HT1080 (cell line): ENCODE measurements around the gene HEPACAM. TPM values are rescaled to one million over a fixed set of nuclear protein-coding genes. Genes with fewer than 3 reads are reported as not detected.

ENCODE experiments used
- DNase-seq: peaks from one replicate; pipeline ENCODE4 v3.0.0-alpha.2; 2015; ENCODE audit warnings: low read depth
- total RNA-seq: library from RNA; depleted of rRNA; stranded (reverse); fragments of >200 nt; shearing (Covaris generic); gene quantifications from 2 replicates; pipeline ENCODE4 v1.2.3, GENCODE V29; 2014

HEPACAM gene
- total RNA-seq, 1 experiment from 2014 or later, result 0.29 TPM

DNA sequence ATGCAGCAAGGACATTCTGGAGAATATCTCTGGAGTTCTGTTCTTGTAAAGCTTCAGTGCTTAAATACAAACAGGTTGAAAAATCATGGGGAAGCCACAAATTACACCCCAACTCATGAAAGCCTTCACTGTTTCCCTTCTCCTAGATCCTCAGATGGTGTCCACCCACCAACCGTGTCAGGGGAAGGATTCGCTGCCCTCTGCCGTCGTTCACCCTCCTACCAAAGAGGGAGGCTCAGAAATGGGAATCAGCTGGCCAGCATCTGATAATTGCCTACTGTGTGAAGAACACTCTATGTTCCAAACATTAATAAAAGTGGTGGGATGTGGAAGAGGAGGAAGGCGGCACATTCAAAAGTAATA is 7.4 kb upstream of the HEPACAM start:
- no peak for DNase-seq

DNA sequence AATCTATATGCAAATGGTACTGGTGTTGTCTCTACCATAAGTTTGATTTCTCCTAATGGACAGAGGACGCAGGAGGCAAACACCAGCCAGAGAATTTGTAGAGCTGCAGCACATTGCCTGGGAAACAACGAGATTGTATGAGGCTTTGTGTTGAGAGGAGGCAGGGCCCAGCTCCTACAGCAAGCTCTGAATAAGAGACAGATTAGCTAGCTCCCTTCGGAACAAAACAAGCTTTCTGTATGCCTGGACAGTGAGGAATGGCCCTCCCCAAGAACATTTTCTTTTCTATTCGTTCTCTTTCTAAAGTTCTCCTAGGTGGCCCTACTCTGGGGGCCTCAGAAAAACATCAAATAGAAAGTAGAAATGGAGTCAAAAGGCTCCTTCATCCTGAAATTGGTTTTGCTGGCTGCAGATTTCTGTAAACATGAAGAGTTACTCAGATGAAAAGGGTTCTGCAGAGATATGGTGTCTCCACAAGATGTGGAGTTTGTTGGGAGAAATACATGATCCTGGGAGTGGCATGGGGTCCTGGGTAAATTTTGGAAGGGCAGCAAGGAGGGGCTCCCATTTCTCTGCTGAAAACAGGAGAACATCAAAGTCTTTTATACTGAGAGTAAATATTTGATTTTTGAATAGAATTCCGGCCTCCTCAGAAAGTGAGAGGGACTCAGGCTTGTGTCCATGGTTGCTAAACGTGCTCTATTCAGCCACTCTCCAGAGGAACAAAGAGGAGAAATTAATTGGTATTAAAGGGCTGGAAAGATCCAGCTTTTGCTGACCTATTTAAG is 6.8 kb upstream of the HEPACAM start:
- DNase-seq, result no peak

DNA sequence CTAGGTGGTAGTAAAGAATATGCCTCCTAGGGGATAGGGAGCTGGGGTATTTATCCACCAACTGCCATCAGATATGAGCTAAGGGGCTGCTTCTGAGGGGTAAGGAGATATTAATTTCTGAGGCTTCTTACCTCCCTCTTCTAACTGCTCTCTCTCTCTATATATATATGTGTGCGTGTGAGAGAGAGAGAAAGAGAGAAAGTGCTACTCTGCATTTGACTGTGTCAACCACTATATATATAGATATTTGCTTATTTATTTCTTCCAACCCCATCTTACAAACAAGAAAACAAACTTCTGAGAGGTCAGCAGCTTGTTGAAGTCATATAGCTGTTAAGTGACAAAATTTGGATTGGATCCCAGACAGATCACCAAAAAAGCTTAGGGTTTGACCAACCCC is 5.9 kb upstream of the HEPACAM start:
- no peak for DNase-seq

DNA sequence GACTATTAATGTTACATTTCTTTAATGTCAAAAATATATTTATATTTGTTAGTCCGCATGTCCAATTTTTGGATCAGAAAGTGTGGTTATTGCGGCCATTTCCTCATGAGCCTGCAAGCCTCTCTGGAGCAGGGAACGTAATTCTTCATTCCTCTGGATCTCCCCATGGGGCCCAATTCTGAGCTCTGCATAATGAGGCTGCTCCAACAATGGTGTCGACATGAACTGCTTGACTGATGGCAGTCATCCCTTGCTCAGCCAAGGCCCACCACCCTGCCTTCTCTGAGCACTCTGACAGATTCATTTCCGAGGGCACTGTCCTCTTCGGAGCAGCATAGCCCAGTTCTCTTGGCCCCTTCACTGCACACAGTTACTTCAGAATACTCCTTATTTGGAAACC is 3.1 kb upstream of the HEPACAM start:
- no peak for DNase-seq

DNA sequence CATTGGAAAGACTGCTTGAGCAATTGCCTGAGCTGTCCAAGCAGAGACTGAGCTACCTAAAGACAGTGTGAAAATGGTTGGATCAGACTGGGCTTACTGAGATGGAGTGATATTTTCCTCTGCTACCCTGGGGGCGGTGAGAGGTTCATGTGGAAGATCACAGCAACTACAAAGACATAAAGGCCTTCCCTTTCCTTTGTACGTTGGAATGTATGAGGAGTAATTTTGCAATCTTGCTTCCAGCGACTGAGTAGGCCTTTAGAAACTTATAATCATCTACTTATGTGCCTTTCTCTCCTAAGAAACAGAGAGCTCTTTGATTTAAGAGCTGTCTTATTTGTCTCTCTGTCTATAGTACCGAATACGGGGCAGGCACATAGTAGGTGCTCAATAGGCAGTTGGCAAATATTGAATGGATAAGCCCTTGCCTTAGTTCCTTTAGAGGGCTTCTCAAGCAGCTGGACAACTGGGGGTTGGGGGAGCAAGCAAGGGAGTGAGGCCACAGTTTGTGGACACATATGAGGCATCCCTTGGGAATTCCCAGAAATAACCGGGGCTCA is 2.4 kb upstream of the HEPACAM start:
- DNase-seq, result no peak

DNA sequence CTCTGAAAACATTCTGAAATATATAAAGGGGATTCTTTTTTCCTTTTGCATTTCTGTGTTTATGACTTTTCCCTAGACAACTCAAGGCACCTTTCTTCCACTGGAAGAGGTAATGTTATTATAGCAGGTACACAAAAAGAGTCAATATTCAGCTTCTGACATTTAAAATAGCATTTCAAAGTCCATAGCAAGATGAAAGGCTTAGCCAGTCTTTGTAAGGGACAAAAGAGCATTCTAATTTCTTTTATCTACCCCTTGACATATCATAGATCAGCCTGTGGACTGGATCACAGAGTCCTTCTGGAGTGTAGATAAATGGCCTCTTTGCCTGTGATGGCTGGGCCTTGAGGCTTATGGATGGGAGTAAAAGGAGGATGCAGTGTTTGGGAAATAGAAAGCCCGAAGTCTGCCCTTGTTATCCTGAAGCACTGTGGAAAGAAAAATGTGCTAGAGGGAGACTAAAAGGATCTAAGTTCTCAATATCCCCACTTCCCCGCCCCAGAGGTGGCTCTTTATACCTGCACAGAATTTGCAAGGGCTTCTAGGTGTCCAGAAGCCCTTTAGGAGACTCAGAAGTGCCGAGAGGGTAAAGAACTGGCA is 1.6 kb upstream of the HEPACAM start:
- DNase-seq, result no peak

DNA sequence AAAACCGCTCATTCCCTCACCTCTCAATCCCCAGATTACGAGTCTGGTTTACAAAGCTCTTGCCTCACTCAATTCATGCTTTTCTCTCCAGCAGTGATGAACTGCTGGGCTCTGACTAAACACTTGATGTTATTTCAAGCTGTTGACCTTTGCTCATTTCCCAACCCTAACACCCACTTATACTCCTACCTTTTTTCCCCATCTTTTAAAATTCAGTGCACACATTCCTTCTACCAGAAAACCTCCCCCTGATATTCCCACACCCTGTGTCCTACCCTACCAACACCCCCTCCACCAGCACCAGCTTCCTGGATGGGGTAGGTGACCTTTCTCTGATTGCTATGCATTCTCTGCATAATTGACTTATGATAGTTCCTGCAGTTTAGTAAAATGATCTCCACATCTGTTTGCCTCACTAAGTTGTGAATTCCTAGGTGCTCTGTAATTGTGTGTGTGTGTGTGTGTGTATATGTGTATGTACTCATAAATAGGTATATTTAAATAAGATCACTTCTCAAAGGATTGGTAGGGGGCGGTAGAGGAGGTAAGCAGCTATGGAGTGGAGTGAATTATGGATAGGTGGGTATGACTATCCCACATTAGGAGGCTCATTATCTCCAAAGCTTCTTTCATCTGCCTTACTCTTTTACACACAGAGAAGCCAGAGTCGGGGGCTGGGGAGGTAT is 842 bp downstream of the HEPACAM start:
- DNase-seq, result peak; percentile 74

DNA sequence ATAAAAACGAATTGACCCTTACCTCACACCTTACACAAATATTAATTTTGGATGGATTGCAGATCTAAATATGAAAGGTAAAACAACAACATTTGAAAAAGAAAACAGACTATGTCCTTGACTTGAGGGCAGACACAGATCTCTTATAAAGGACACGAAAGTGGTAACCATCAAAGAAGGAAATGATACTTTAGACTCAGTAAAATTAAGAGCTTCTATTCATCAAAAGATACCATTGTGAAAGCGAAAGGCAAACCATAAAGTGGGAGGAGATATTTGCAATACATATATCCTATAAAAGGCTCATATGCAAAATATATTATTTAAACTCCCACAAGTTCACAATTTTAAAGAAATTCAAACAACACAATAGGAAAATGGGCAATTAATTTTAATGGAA is 5.0 kb downstream of the HEPACAM start:
- no peak for DNase-seq

DNA sequence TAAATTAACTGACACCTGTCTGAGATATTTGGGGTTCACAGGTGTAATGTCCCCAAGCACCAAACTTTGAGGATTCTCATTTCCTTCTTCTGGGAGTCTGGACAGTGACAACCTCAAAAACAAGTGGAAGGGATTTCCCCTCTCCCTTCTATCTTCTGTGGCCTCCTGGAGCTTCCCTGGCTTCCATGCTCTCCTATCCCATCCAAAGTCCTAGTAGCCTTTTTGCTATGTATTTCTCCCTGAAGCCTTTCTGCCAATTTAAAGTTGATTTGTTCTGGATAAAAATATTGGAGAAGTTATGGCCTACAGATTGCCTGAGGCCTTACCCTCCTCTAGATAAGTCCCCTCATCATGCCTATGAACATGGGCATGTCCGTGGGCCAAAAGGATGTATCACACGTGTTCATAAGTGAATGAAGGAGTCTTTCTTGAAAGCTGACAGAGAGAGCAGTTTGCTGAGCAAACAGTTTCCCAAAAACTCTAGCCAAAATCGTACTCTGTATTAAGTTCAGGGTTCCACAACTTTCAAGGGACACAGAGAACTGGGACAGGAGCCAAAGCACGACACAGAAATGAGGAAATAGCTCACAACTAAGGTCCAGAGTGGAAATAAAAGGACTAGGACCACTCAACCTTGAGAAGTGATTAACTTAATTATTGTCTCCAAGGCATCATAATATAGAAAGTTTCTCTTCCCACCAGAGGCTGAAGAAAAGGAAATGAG is 6.7 kb downstream of the HEPACAM start:
- no peak for DNase-seq

DNA sequence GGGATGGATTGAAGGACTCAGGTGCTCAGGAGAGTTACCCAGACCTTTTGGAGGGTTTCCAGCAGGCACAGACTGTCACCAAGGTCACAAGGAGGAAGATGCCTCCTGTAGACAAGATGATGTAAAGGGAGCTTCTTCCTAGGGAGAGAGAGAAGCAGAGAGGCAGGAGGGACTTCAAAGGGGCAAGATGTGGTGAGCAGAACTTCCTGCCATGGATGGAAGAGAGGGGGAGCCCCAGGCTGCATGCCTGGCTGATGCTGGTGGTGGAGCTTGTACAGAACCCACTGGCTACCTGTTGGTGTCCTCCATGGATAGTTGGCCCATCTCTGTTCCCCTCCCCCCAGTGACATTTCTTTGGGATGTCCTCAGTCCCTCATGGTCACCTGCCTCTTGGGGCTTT is 12.6 kb downstream of the HEPACAM start:
- no peak for DNase-seq

DNA sequence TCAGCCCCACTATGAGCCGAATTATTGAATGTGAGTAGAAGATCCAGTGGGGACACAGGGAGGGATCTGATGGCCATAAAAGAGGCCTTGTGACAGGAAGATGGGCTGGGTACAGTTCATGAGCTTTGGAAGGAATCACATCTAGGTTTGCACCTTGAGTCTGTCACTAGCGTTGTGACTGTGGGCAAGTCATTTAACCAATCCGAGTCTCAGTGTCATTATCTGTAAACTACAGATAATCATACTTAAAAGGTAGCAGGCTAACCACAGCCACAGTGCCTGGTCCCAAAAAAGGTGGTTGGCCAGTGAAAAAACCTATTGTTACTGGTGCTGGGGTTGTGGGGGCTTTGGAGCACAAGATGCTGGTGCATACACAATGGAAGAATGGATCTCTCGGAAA is 13.0 kb downstream of the HEPACAM start:
- DNase-seq, result no peak

DNA sequence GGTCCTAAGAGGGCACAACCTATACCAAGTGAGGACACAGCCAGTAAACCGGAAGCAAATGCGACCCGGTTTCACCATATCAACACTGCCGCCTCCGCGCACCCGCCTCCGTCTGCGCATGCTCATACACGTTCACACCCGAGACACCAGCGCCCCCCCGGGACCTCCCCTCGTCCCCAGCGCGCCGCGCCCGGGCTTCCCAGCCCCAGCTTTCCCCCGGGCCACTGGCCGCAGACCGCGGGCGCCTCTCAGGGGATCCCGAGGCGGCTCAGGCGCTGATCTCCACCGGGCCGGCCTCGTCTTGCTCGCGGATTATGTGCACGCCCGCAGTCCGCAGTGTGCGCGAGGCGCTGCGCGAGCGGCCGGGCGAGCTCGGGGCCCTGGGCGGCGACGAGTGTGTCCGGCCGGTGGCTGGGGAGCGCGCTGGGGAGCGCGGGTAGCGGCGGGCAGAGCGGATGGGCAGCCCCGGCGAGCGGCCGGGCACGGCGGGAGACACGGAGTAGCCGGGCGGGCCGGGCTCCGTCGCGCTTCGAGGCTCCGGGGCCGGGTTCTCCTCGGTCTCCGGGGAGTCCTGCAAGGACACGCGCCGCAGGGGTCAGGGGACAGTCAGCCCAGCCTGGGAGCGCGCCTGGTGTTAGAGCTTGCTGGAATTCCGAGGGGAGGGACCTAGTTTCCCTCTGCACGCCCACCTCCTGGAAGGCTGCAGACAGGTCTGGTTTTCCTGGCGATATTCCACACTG is 14.8 kb downstream of the HEPACAM start:
- DNase-seq, result no peak

DNA sequence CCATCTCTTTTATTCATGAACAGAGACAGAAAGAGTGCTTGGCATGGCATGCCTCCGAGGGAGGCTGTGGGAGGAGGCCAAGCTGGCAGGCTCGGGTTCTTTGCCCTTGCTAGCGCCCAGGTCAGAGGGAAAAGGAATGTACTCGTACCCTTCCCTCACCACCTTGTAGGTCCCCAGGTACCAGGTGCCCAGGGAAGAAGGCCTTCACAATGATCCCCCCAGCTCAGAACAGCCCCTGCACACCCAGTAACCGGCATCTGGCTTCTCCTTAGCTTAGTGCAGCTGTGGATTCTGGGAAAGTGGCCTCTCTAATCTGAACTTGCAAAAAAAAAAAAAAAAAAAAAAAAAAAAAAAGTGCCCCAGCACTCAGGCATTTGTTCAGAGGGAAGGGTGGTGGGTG is 15.5 kb downstream of the HEPACAM start:
- no peak for DNase-seq

DNA sequence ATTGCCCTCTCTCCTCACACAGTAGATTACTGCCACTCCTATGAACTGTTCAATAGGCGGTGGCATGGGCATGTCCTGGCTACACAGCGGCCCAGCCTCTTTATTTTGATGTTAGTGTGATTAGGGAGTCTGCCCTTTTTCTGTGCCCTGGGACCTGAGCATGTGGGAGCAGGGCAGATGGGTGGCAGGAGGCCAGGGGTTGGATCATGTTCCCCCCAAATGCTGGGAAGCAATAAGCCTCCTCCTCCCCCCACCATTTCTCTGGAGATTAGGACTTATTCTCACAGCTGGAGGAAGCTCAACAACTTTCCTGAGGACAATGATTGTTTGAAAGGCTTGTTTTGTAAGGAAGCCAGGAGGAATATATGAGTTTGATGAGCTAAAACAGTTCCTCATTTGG is 15.9 kb downstream of the HEPACAM start:
- no peak for DNase-seq

DNA sequence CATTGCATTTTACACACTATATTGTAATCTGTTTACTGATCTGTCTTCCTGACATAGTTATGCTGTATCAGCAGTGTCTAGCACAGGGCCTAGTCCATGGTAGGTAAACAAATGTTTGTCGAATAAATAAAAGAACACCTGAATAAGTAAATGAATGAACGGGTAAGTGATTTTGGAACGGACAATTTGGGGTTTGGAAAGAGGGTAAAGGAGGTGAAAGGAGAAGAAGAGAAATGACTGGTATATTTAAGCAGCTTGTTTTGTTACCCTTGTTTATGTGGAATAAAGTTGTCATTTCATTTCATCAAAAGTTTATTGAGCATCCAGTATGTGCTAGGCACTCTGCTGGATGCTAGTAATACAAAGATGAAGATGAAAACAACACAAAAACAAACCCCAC is 16.9 kb downstream of the HEPACAM start, which contains the start of gene HEPN1:
HEPN1 (plus strand) TSS at position 301 of the 400 bp plus-strand sequence.
- DNase-seq, result no peak

DNA sequence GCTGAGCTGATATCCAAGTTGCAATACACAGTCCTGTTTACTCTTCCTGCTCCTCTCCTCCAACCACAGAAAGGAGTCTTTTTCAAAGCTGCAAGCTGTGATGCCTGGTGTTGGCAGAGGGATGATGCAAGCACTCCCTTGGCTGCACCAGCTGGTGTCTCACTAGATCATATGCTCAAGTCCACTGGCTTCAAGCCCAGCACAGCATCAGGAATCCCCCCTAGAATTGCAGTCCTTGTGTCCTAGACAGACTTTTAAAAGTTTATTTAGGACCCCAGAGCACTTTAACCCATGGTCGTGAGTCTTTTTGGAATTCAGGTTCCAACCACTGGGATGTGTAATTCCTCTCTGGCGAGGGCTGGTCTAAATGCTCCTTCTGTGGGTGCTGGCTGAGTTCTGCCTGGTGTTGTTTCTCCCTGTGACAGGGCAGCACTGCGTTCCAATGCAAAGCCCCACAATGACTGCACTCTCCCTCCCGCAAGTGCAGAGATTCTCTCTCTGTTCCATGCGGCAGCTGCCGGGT is 18.7 kb downstream of the HEPACAM start:
- DNase-seq, result no peak

DNA sequence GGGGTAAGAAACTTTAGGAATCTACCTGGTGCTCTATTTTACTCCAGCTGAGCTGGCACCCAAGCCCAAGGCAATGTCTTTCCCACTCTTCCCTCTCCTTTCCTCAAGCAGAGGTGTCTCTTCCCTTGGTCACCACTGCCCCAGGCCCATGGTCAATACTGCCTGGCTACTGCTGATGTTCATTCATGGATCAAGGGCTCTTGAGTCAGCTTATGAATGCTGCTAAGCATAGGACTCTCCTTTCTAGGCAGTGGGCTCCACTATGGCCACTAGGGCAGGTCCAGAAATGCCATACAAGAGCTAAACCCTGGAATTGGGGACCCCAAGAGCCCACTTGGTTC is 19.5 kb downstream of the HEPACAM start:
- no peak for DNase-seq

DNA sequence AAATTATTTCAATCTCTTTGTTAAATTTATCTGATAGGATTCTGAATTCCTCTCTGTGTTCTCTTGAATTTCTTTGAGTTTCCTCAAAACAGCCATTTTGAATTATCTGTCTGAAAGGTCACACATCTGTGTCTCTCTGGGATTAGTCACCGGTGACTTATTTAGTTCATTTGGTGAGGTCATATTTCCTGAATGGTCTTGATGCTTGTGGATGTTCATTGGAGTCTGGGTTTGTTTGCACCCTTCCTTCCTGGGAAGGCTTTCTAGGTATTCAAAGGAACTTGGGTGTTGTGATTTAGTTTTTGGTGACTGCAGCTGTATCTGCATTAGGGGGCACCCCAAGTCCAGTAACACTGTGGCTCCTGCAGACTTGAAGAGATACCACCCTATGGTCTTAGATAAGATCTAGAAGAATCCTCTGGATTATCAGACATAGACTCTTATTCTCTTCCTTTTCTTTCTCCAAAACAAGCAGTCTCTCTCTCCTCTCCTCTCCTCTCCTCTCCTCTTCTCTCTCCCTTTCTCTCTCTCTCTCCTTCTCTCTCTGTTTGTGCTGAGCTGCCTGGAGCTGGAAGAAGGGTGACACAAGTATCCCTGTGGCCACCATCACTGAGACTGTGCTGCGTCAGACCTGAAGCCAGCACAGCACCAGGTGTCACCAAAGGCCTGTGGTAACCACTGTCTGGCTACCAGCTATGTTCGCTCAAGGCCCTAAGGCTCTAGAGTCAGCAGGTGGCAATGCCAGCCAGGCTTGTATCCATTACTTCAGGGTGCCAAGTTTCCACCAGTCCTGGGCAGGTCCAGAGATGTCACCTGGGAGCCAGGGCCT is 20.1 kb downstream of the HEPACAM start:
- peak; percentile 84 for DNase-seq

DNA sequence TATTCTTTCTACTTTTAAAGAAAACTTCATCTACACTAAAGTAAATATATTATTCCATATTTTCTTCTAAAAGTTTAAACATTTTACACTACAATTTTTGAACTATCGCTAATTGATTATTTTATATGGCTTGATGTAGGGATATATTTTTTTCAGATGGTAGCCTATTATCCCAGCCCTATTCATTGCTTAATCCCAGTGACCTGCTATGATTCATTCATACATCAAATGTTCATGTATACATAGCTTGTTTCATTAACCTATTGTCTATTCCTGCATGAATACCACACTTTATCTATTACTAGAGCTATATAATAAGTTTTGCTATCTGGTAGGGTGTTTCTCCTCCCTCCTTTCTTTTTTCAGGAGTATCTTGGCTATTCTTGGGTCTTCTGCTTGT is 33.2 kb downstream of the HEPACAM start:
- peak; percentile 17 for DNase-seq

DNA sequence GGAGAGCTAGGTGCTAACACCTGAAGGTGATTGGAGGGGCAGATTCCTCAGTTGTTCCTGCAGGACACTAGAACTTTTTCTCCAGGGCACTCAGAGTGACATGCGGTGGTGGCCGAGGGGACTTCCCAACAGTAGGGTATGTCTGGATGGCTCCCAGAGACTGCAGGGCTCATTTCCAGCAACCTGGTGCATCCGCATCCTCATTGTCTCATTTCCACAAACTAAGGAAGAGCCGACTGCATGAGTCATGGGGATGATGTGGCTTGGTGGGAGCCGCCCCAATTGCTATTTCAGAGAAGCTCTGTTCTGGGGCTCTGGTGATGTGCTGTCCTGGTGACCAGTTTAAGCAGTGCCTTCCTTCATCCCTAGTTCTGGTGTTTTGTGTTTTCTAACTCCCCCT is 35.4 kb downstream of the HEPACAM start:
- DNase-seq, result peak; percentile 96
